ENCODE data around the gene NFKBIL1. TPM values are rescaled to one million over a fixed set of nuclear protein-coding genes. Genes with fewer than 3 reads are reported as not detected.

NFKBIL1 gene
- 10.0 and 10.8 TPM in 2 replicates for total RNA-seq (2012; rRNA removed)
- polyA plus RNA-seq (2012; rRNA removed): 7.8 and 9.5 TPM in 2 replicates
- polyA plus RNA-seq (2012; cell fraction: cytosol; rRNA removed): 7.6 and 11.7 TPM in 2 replicates
- 8.5 and 12.8 TPM in 2 replicates for polyA plus RNA-seq (2012; cell fraction: nucleus; rRNA removed; ENCODE audit: low replicate concordance)
- Bru-seq, nascent RNA: percentile 63 among the genes with signal in this experiment
- percentile 73 among the genes with signal in this experiment for BruChase-seq, experiment 1, labeled RNA remaining after a 6-hour chase
- BruChase-seq, experiment 2, labeled RNA remaining after a 2-hour chase: percentile 62 among the genes with signal in this experiment
- long read RNA-seq, transcript NFKBIL1-203 (4 exons, 1,478 nt): major isoform, 11 of 20 reads
- long read RNA-seq, partial matches to known transcripts: 4 of 20 reads
- long read RNA-seq, other reads (novel, unspliced or antisense): 1 of 20 reads

- in situ Hi-C loops (cut with MboI; ENCODE audit: low sequenced_read_pairs) (loop anchor here (5.0 to 10.0 kb wide), 2 partner anchors 50 to 288 kb away; no protein-coding TSS in a partner anchor), intact Hi-C loops (cut with micrococcal nuclease) (loop anchor here (1.0 to 5.0 kb wide), 6 partner anchors 35 to 405 kb away; partner anchors contain the start of genes GPANK1, HSPA1B and LTB), dilution Hi-C loops (cut with HindIII; ENCODE audit: low sequenced_read_pairs, unreplicated experiment) (no loop called here)
- peak within 1 kb of the TSS; percentile 88 for H3K4me2 ChIP-seq (ENCODE audit: low read depth, low read length)
- peak within 1 kb of the TSS; percentile 81 for H3K9ac ChIP-seq (ENCODE audit: low read depth, low read length)
- H3K4me3 ChIP-seq (ENCODE audit: insufficient read depth, low read depth, low read length): peak within 1 kb of the TSS; percentile 45
- H4K20me1 ChIP-seq (ENCODE audit: insufficient read depth, low read length): no peaks in the 10 kb centered on the region
- WGBS, 2 experiments (ENCODE audit: extremely low coverage in 2 of 2, insufficient read length in 1 of 2): 0% methylated on average over 5 of the region's 25 CpGs; no CpG with 5 or more reads in 1 of the 2 experiments
- H4K91ac ChIP-seq (ENCODE audit: insufficient read depth, low read depth, low read length): peak within 1 kb of the TSS; percentile 48
- peak within 1 kb of the TSS; percentile 88 for H2AFZ ChIP-seq (replicated peaks; ENCODE audit: low read length, poor library complexity)
- H2BK120ac ChIP-seq (ENCODE audit: low read depth, low read length): peak within 1 kb of the TSS; percentile 27; the same call in 1 of the 2 replicates
- H3K27me3 ChIP-seq (ENCODE audit: control insufficient read depth, insufficient read depth, low read length): no peaks in the 10 kb centered on the region
- peaks cover 8 to 36% of the 10 kb centered on the region in 2 experiments; a peak in 3 of 4 replicates for H3K79me1 ChIP-seq (ENCODE audit: low read depth in 1 of 2, low read length in 2 of 2)
- ATAC-seq (ENCODE audit: low read depth): peak; percentile 81
- H3K23ac ChIP-seq (ENCODE audit: low read depth, low read length): peak within 1 kb of the TSS; percentile 93
- H3K4ac ChIP-seq (ENCODE audit: low read depth, low read length): peak within 1 kb of the TSS; percentile 87
- CTCF ChIA-PET: interaction anchor here (0.6 to 2.4 kb wide), 11 partner anchors 13 to 192 kb away, joined by 3 to 15 read pairs (median 4); partner anchors contain the start of genes LST1 and NCR3
- H2AK5ac ChIP-seq (ENCODE audit: low read depth, low read length): peak within 1 kb of the TSS; percentile 92
- peak; percentile 98 for DNase-seq
- peak within 1 kb of the TSS; percentile 90 for H3K14ac ChIP-seq (replicated peaks; ENCODE audit: low read depth, low read length)
- H2AK9ac ChIP-seq (replicated peaks; ENCODE audit: low read depth, low read length, poor library complexity): peak within 1 kb of the TSS; percentile 97
- H3K9me3 ChIP-seq (ENCODE audit: control insufficient read depth, insufficient read depth, low read length): no peaks in the 10 kb centered on the region
- H3K18ac ChIP-seq (ENCODE audit: low read depth, low read length): no peak within 1 kb of the TSS; the same call in 1 of the 2 replicates
- no peak within 1 kb of the TSS for H2BK20ac ChIP-seq (ENCODE audit: low read depth, low read length)
- peaks cover 6% of the 10 kb centered on the region for H3K4me1 ChIP-seq (ENCODE audit: control insufficient read depth, insufficient read depth, low read length)
- POLR2A ChIA-PET (ENCODE audit: unreplicated experiment): interaction anchor here (0.6 to 1.1 kb wide), 7 partner anchors 34 to 574 kb away, joined by 3 to 13 read pairs (median 7); no protein-coding TSS in a partner anchor
- H3K36me3 ChIP-seq (ENCODE audit: control insufficient read depth, insufficient read depth, low read length): peaks cover 11% of the 10 kb centered on the region
- H4K5ac ChIP-seq (ENCODE audit: low read depth, low read length): peak within 1 kb of the TSS; percentile 89
- peak within 1 kb of the TSS; percentile 90 for H3K56ac ChIP-seq (ENCODE audit: extremely low read depth, insufficient read depth, low read length)
- H3K27ac ChIP-seq (ENCODE audit: insufficient read depth, low read length): peak within 1 kb of the TSS; percentile 74
- H4K8ac ChIP-seq (ENCODE audit: low read depth in 2 of 2, low read length in 2 of 2): peak within 1 kb of the TSS; percentile 91 to 98
- no peak within 1 kb of the TSS for H2BK15ac ChIP-seq (ENCODE audit: low read depth, low read length)
- H2BK5ac ChIP-seq (ENCODE audit: low read depth, low read length, poor library complexity, severe bottlenecking): peak within 1 kb of the TSS; percentile 84
- no TSS peak for BruUV-seq (replicated peaks)
- peaks cover 6% of the 10 kb centered on the region for H3K9me1 ChIP-seq (ENCODE audit: insufficient read depth, low read length)
- TF ChIP-seq SMC3 (IDR thresholded peaks at IDR 0.05; ENCODE audit: low read depth, low read length) (peak; percentile 9; the same call in 1 of the 2 replicates), CEBPB (IDR thresholded peaks at IDR 0.05; ENCODE audit: low read depth, low read length) (peak; percentile 91), RCOR1 (IDR thresholded peaks at IDR 0.05; ENCODE audit: insufficient replicate concordance, low read length) (no peak), MAZ (IDR thresholded peaks at IDR 0.05; ENCODE audit: borderline replicate concordance, low read depth, low read length) (peak; percentile 85; the same call in 1 of the 2 replicates), NFE2L2 (IDR thresholded peaks at IDR 0.05; ENCODE audit: low read depth, low read length) (no peak), FOS (IDR thresholded peaks at IDR 0.05; ENCODE audit: low read depth, low read length) (no peak), USF2 (IDR thresholded peaks at IDR 0.05; ENCODE audit: low read depth, low read length) (no peak), CTCF (conservative IDR thresholded peaks at IDR 0.05; ENCODE audit: low read depth, low read length) (no peak), ELK1 (IDR thresholded peaks at IDR 0.05; ENCODE audit: borderline replicate concordance, low read depth, low read length) (no peak), RAD21 (IDR thresholded peaks at IDR 0.05; ENCODE audit: low read length) (no peak)
Observed at GRCh38 chr6:31546958-31547726, at the start of gene NFKBIL1. Gene NFKBIL1 (plus strand): TSS chr6:31547608. CDS start chr6:31547695, 87 bp downstream.

All from IMR-90 (cell line).